Measurements from ENCODE around the gene NCLN. TPM values are rescaled to one million over a fixed set of nuclear protein-coding genes. Genes with fewer than 3 reads are reported as not detected.
A peak's percentile ranks its signal among the peaks of the same experiment; 100 is the strongest.

NCLN gene
- total RNA-seq, 3 donors from 2014 or later: 52.6 to 103 (median 94.4) TPM

DNA sequence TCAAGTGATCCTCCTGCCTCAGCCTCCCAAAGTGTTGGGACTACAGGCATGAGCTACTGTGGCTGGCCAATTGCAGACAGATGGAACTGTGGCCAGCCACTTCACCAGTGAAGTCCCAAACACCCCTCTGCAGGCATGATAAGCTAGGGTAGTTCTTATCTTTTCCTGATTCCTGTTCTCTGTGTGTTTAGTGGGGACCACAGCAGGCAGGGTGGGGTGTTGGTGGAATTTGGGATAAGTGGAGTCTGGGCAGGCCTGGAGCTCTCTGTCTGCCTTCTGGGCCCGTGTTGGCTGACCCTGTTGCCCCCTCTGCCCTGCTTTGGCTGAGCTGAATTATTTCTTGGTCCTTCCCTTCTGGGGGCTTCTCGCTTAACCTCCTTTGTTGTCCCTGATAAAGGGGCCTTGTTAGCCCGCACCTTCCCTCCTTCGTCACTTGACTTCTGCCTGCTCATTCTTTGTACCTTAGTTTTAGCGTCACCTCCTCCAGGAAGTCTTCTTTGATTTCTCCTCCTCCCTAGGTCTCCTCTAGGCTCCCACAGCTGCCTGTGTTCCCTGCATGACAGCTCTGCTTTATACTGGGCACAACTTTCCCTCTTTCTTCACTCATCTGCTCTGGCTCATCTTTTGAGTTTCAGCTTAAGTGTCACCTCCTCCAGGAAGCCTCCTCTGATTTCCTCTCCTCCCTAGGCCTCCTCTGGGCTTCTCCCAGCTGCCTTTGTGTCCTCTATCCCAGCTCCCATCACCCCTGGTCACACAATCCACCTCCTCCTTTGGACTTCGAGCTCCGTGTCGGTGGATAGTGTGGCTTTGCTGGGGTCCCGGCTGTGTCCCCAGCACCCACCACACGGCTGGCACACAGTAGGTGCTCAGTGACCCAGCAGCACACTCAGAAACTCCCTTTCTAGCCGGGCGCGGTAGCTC is 1.7 kb upstream of the NCLN start:
- peak in 1 of 3 donors; percentile 39 for DNase-seq
- Histone ChIP-seq H3K9me3 (no peaks in the 10 kb centered on the region), H3K36me3 (ENCODE audit: low read depth) (no peaks in the 10 kb centered on the region), H3K4me1 (ENCODE audit: low read depth) (peaks cover 32% of the 10 kb centered on the region), H3K4me3 (no peak overlapping the region)
- TF ChIP-seq, protein P1, sequence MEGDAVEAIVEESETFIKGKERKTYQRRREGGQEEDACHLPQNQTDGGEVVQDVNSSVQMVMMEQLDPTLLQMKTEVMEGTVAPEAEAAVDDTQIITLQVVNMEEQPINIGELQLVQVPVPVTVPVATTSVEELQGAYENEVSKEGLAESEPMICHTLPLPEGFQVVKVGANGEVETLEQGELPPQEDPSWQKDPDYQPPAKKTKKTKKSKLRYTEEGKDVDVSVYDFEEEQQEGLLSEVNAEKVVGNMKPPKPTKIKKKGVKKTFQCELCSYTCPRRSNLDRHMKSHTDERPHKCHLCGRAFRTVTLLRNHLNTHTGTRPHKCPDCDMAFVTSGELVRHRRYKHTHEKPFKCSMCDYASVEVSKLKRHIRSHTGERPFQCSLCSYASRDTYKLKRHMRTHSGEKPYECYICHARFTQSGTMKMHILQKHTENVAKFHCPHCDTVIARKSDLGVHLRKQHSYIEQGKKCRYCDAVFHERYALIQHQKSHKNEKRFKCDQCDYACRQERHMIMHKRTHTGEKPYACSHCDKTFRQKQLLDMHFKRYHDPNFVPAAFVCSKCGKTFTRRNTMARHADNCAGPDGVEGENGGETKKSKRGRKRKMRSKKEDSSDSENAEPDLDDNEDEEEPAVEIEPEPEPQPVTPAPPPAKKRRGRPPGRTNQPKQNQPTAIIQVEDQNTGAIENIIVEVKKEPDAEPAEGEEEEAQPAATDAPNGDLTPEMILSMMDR (IDR thresholded peaks at IDR 0.05): no peak
- intact Hi-C loops (cut with DNase I, micrococcal nuclease): no loop called here
- no peak for ATAC-seq

DNA sequence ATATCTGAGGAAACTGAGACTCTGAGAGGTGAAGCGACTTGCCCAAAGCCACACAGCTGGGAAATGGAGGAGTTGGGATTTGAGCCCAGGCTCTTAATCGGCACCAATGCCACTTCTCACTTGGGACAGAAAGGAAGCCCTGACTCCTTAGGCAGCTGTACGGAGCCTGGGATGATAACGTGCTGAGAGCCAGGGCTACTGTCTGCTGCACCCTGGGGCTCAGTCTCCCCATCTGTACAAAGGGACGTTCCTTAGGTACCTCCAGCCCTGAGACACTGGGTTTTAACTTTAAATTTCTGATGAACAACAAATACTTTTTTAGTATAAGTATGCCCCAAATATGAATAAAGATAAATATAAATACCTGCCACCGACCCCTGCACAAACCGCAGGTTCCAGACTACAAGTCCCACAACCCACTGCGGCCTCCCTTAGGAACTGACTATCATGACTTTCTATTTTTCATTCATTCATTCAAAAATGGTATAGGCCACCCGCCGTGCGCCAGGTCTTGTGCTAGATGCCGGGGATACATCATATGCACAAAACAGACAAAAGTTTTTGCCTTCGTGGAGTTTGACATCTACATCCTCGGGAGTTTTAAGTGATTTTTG is 776 bp upstream of the NCLN start:
- peak overlapping the region; percentile 15 for H3K4me3 ChIP-seq
- no peak for ATAC-seq
- H3K4me1 ChIP-seq (ENCODE audit: low read depth): peaks cover 41% of the 10 kb centered on the region
- intact Hi-C loops (cut with DNase I, micrococcal nuclease): no loop called here
- TF ChIP-seq, protein P1 (IDR thresholded peaks at IDR 0.05): no peak
- H3K9me3 ChIP-seq: no peaks in the 10 kb centered on the region
- H3K36me3 ChIP-seq (ENCODE audit: low read depth): no peaks in the 10 kb centered on the region
- peak in 1 of 3 donors; percentile 86 for DNase-seq

DNA sequence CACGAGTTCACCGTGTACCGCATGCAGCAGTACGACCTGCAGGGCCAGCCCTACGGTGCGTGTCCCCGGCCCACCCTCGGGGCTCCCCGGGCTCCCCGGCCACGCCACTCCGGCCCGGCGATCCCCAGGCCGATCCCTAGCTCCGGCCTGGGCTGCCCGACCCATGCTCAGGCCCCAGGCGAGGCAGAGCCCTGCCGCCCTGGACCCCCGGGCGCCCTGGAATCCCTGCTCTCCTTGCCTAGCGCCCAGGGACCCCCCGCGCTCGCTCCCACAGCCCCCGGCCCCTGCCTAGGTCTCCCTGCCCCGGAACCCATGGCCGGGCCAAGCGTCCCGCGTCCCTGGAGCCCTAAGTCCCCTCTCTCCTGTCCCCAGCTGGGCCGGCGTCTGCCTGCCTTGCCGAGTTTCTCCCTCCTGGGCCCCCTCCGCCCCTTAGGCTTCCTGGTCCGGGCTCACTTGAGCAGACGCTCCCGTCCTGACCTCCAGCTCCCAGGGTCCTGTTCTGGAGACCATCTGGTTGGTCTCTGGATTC is 494 bp downstream of the NCLN start:
- intact Hi-C loops (cut with DNase I, micrococcal nuclease): no loop called here
- Histone ChIP-seq H3K36me3 (ENCODE audit: low read depth) (no peaks in the 10 kb centered on the region), H3K4me3 (peak overlapping the region; percentile 91), H3K4me1 (ENCODE audit: low read depth) (peaks cover 45% of the 10 kb centered on the region), H3K9me3 (no peaks in the 10 kb centered on the region)
- TF ChIP-seq, protein P1 (IDR thresholded peaks at IDR 0.05): no peak
- peak; percentile 38 for ATAC-seq
- DNase-seq: peak in 2 of 3 donors; percentile 38 to 63

DNA sequence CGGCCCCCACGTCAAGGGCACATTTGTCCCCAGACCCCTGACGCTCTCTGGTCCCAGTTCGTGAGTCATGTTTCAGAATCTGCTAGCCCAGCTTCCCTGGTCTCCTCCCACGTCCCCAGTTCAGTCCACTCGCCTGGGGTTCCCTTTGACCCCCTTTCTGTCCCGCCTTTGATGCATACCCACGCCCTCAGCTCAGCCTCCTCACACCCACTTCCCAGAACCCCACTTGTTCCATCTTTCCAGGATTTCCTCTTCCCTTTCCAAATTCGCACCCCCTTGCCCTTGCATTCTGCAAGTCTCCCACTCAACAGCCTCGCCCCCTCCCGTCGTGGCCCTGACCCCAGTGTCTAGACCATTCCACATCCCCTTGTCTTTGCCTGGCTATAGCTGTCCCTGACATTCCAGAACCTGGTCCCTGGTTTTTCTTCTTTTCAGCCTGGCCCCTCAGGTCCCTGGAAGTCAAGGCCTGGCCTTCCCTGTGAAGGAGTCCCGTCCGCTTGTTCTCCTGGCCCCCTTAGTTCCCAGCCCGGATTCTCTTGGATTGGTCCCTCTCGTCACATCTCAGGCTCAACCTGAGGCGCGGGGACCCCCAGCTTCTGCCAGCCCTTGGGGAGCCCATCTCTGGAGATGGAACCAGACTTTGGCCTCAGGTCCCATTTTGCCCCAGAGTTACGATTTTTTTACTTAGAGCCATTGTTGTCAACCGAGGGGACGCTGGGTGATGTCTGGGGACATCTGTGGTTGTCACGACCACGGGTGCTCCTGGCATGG is 1.3 kb downstream of the NCLN start:
- Histone ChIP-seq H3K4me3 (peak overlapping the region; percentile 91), H3K36me3 (ENCODE audit: low read depth) (no peaks in the 10 kb centered on the region), H3K9me3 (no peaks in the 10 kb centered on the region), H3K4me1 (ENCODE audit: low read depth) (peaks cover 45% of the 10 kb centered on the region)
- TF ChIP-seq, protein P1 (IDR thresholded peaks at IDR 0.05): no peak
- ATAC-seq: no peak
- intact Hi-C loops (cut with DNase I, micrococcal nuclease): no loop called here
- peak in 1 of 3 donors; percentile 51 for DNase-seq

Measured in mucosa of descending colon (tissue), 3 donors.